Erythroblast (primary cell): ENCODE data around the gene SLC26A8.

Experiments used
- GATA1 ChIP-seq: IDR thresholded peaks from 2 replicates; pipeline ENCODE4 v1.6.1; 2011; ENCODE audit warnings: low read depth, mild to moderate bottlenecking, control low read depth, low read length, moderate library complexity
- POLR2A ChIP-seq: IDR thresholded peaks from 2 replicates; pipeline ENCODE4 v1.6.1; 2011; ENCODE audit warnings: mild to moderate bottlenecking, low read length

GRCh38 chr6:36073587-36073986, 49.1 kb upstream of the SLC26A8 start:
- TF ChIP-seq POLR2A (no peak), GATA1 (no peak)
